Measurements from ENCODE around the gene TWF2.

Gene TWF2

GRCh38 chr3:52213901-52214300 is 25.1 kb downstream of the TWF2 start:
- in situ Hi-C loops (cut with MboI; ENCODE audit: low sequenced_read_pairs, unreplicated experiment) = no loop called here
- no peak for TF ChIP-seq CTCF (IDR thresholded peaks at IDR 0.05; ENCODE audit: borderline replicate concordance, control extremely low read depth, extremely low read depth, insufficient read depth, missing control alignments)
- DNase-seq (ENCODE audit: low spot score) = no peak

GRCh38 chr3:52213005-52213404 is 26.0 kb downstream of the TWF2 start:
- in situ Hi-C loops (cut with MboI; ENCODE audit: low sequenced_read_pairs, unreplicated experiment) = no loop called here
- DNase-seq (ENCODE audit: low spot score) = no peak
- TF ChIP-seq CTCF (IDR thresholded peaks at IDR 0.05; ENCODE audit: borderline replicate concordance, control extremely low read depth, extremely low read depth, insufficient read depth, missing control alignments) = no peak

GRCh38 chr3:52211268-52211891 is 27.6 kb downstream of the TWF2 start:
- no peak for DNase-seq (ENCODE audit: low spot score)
- in situ Hi-C loops (cut with MboI; ENCODE audit: low sequenced_read_pairs, unreplicated experiment) = no loop called here
- no peak for TF ChIP-seq CTCF (IDR thresholded peaks at IDR 0.05; ENCODE audit: borderline replicate concordance, control extremely low read depth, extremely low read depth, insufficient read depth, missing control alignments)

GRCh38 chr3:52210550-52211046 is 28.4 kb downstream of the TWF2 start:
- in situ Hi-C loops (cut with MboI; ENCODE audit: low sequenced_read_pairs, unreplicated experiment) = no loop called here
- TF ChIP-seq CTCF (IDR thresholded peaks at IDR 0.05; ENCODE audit: borderline replicate concordance, control extremely low read depth, extremely low read depth, insufficient read depth, missing control alignments) = no peak
- no peak for DNase-seq (ENCODE audit: low spot score)

- in situ Hi-C loops (cut with MboI; ENCODE audit: low sequenced_read_pairs, unreplicated experiment) = no loop called here
- no peak for TF ChIP-seq CTCF (IDR thresholded peaks at IDR 0.05; ENCODE audit: borderline replicate concordance, control extremely low read depth, extremely low read depth, insufficient read depth, missing control alignments)
- no peak for DNase-seq (ENCODE audit: low spot score)
Observed at GRCh38 chr3:52210037-52210436, 28.9 kb downstream of the TWF2 start.

GRCh38 chr3:52208556-52208955 is 30.4 kb downstream of the TWF2 start:
- no peak for DNase-seq (ENCODE audit: low spot score)
- no peak for TF ChIP-seq CTCF (IDR thresholded peaks at IDR 0.05; ENCODE audit: borderline replicate concordance, control extremely low read depth, extremely low read depth, insufficient read depth, missing control alignments)
- in situ Hi-C loops (cut with MboI; ENCODE audit: low sequenced_read_pairs, unreplicated experiment) = no loop called here
